ENCODE results near the gene MAP3K20.

DNA sequence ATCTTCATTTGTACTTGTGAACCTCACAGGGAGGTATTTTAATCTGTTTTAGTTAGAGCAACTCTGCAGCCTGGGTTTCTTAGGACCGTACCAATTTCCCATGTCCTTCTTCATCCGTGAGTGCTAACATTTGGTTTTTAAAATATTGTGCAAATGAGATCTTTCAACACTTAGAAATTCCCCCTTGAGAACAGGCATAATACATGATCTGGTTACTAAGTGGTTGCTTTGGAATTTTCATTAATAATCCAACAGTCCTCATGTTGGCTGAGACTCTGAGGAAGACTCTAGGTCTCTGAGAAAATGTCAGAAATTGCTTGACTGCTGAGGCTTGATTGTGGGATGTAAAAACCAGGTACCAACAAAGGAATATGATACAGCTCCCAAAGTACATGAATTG lies 153.4 kb downstream of the MAP3K20 start:
- no peak for TF ChIP-seq CEBPB (IDR thresholded peaks at IDR 0.05; ENCODE audit: low read depth, low read length)
- TF ChIP-seq, protein P1, sequence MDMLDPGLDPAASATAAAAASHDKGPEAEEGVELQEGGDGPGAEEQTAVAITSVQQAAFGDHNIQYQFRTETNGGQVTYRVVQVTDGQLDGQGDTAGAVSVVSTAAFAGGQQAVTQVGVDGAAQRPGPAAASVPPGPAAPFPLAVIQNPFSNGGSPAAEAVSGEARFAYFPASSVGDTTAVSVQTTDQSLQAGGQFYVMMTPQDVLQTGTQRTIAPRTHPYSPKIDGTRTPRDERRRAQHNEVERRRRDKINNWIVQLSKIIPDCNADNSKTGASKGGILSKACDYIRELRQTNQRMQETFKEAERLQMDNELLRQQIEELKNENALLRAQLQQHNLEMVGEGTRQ (IDR thresholded peaks at IDR 0.05; ENCODE audit: low read depth, low read length): no peak
- no peak for TF ChIP-seq SMC3 (IDR thresholded peaks at IDR 0.05; ENCODE audit: low read depth, low read length)
- TF ChIP-seq BHLHE40 (IDR thresholded peaks at IDR 0.05; ENCODE audit: low read depth, low read length): no peak
- TF ChIP-seq, protein P2, sequence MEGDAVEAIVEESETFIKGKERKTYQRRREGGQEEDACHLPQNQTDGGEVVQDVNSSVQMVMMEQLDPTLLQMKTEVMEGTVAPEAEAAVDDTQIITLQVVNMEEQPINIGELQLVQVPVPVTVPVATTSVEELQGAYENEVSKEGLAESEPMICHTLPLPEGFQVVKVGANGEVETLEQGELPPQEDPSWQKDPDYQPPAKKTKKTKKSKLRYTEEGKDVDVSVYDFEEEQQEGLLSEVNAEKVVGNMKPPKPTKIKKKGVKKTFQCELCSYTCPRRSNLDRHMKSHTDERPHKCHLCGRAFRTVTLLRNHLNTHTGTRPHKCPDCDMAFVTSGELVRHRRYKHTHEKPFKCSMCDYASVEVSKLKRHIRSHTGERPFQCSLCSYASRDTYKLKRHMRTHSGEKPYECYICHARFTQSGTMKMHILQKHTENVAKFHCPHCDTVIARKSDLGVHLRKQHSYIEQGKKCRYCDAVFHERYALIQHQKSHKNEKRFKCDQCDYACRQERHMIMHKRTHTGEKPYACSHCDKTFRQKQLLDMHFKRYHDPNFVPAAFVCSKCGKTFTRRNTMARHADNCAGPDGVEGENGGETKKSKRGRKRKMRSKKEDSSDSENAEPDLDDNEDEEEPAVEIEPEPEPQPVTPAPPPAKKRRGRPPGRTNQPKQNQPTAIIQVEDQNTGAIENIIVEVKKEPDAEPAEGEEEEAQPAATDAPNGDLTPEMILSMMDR (conservative IDR thresholded peaks at IDR 0.05; ENCODE audit: low read depth, low read length): no peak
- TF ChIP-seq RFX5 (IDR thresholded peaks at IDR 0.05; ENCODE audit: low read depth, low read length): no peak
- TF ChIP-seq POLR2A (IDR thresholded peaks at IDR 0.05; ENCODE audit: low read depth, low read length): no peak
- TF ChIP-seq RCOR1 (IDR thresholded peaks at IDR 0.05; ENCODE audit: insufficient replicate concordance, low read length): no peak
- TF ChIP-seq CHD1 (IDR thresholded peaks at IDR 0.05; ENCODE audit: low read depth, low read length): no peak
- no peak for TF ChIP-seq MXI1 (IDR thresholded peaks at IDR 0.05; ENCODE audit: borderline replicate concordance, low read depth, low read length)
- TF ChIP-seq MAZ (IDR thresholded peaks at IDR 0.05; ENCODE audit: borderline replicate concordance, low read depth, low read length): no peak
- TF ChIP-seq FOS (IDR thresholded peaks at IDR 0.05; ENCODE audit: low read depth, low read length): no peak
